ENCODE results near the gene MYLK2. TPM values are rescaled to one million over a fixed set of nuclear protein-coding genes. Genes with fewer than 3 reads are reported as not detected.

The MYLK2 gene
- polyA plus RNA-seq, 1 donor from 2014 or later, result 0.22 TPM

GRCh38 chr20:31811198-31811597 lies 8.0 kb upstream of the MYLK2 start:
- no peak overlapping the region for H3K4me2 ChIP-seq (ENCODE audit: low read length)
- H3F3A ChIP-seq (ENCODE audit: insufficient read depth, low read length, poor library complexity, severe bottlenecking), result no peaks in the 10 kb centered on the region
- H2AFZ ChIP-seq (ENCODE audit: low read depth, low read length), result no peak overlapping the region
- no peaks in the 10 kb centered on the region for H3K9me3 ChIP-seq (ENCODE audit: low read length)
- no peak for TF ChIP-seq REST (IDR thresholded peaks at IDR 0.05; ENCODE audit: borderline replicate concordance)
- no peak for TF ChIP-seq POLR2AphosphoS5 (IDR thresholded peaks at IDR 0.05)
- TF ChIP-seq TAF1 (IDR thresholded peaks at IDR 0.05; ENCODE audit: low read depth), result no peak
- H3K9ac ChIP-seq (ENCODE audit: low read length), result no peak overlapping the region
- H3K27me3 ChIP-seq (ENCODE audit: insufficient read depth, low read depth, low read length), result no peaks in the 10 kb centered on the region
- H4K20me1 ChIP-seq (ENCODE audit: insufficient read depth), result no peaks in the 10 kb centered on the region
- no peak overlapping the region for H3K4me3 ChIP-seq (ENCODE audit: low read length)
- H3K36me3 ChIP-seq (ENCODE audit: insufficient read depth, low read length), result no peaks in the 10 kb centered on the region
- H3K27ac ChIP-seq (ENCODE audit: low read length), result no peak overlapping the region
- H3K79me2 ChIP-seq (replicated peaks; ENCODE audit: insufficient read depth, low read length), result no peaks in the 10 kb centered on the region
- no peaks in the 10 kb centered on the region for H3K9me2 ChIP-seq (ENCODE audit: insufficient read depth, low read length)

- Histone ChIP-seq H2AFZ (ENCODE audit: low read depth, low read length) (no peak overlapping the region), H3K9ac (ENCODE audit: low read length) (no peak overlapping the region), H3K9me2 (ENCODE audit: insufficient read depth, low read length) (no peaks in the 10 kb centered on the region), H3K79me2 (replicated peaks; ENCODE audit: insufficient read depth, low read length) (no peaks in the 10 kb centered on the region), H3K36me3 (ENCODE audit: insufficient read depth, low read length) (no peaks in the 10 kb centered on the region), H3K27ac (ENCODE audit: low read length) (no peak overlapping the region), H3F3A (ENCODE audit: insufficient read depth, low read length, poor library complexity, severe bottlenecking) (no peaks in the 10 kb centered on the region), H3K9me3 (ENCODE audit: low read length) (no peaks in the 10 kb centered on the region), H4K20me1 (ENCODE audit: insufficient read depth) (no peaks in the 10 kb centered on the region), H3K27me3 (ENCODE audit: insufficient read depth, low read depth, low read length) (no peaks in the 10 kb centered on the region), H3K4me2 (ENCODE audit: low read length) (no peak overlapping the region), H3K4me3 (ENCODE audit: low read length) (no peak overlapping the region)
- TF ChIP-seq POLR2AphosphoS5 (IDR thresholded peaks at IDR 0.05), result no peak
- TF ChIP-seq REST (IDR thresholded peaks at IDR 0.05; ENCODE audit: borderline replicate concordance), result no peak
- no peak for TF ChIP-seq MXI1 (conservative IDR thresholded peaks at IDR 0.05; ENCODE audit: poor library complexity, severe bottlenecking)
- TF ChIP-seq SMC3 (conservative IDR thresholded peaks at IDR 0.05; ENCODE audit: poor library complexity), result no peak
- TF ChIP-seq RAD21 (conservative IDR thresholded peaks at IDR 0.05), result no peak
- TF ChIP-seq CTCF (IDR thresholded peaks at IDR 0.05; ENCODE audit: poor library complexity, severe bottlenecking), result no peak
- TF ChIP-seq TAF1 (IDR thresholded peaks at IDR 0.05; ENCODE audit: low read depth), result no peak
- TF ChIP-seq EZH2 (IDR thresholded peaks at IDR 0.05; ENCODE audit: borderline replicate concordance, insufficient read depth, low read length, poor library complexity, severe bottlenecking), result no peak
- TF ChIP-seq EP300 (conservative IDR thresholded peaks at IDR 0.05; ENCODE audit: poor library complexity, severe bottlenecking), result no peak
These were observed 7.1 kb upstream of the MYLK2 start for GRCh38 chr20:31811796-31812728.

Data from neural cell (in vitro differentiated cells).